ENCODE data around the gene RAMP1.

GRCh38 chr2:237876061-237876526 is 16.7 kb downstream of the RAMP1 start:
- TF ChIP-seq POLR2A (IDR thresholded peaks at IDR 0.05) (no peak), CTCF (IDR thresholded peaks at IDR 0.05) (no peak)

All from thyroid gland (tissue), 4 donors.